Measurements from ENCODE around the gene ARHGAP40. TPM values are rescaled to one million over a fixed set of nuclear protein-coding genes. Genes with fewer than 3 reads are reported as not detected.

Gene ARHGAP40
- total and polyA plus RNA-seq, 2 of the 8 experiments (the other 6 are each of a cell fraction or from before 2014, with no cell fraction given): 0.74 to 1.4 TPM

- Histone ChIP-seq H3K9ac (replicated peaks in 1 of 4; ENCODE audit: extremely low read depth in 1 of 4, low read depth in 3 of 4, low read length in 3 of 4) (no peak overlapping the region), H4K91ac (replicated peaks; ENCODE audit: insufficient read length, low read length) (peak overlapping the region; percentile 40), H2BK15ac (ENCODE audit: low read length) (no peak overlapping the region), H4K20me1 (replicated peaks in 1 of 2; ENCODE audit: control insufficient read depth in 1 of 2, insufficient read depth in 2 of 2, low read length in 2 of 2) (no peaks in the 10 kb centered on the region), H2AK5ac (ENCODE audit: low read depth, low read length) (no peak overlapping the region), H2BK12ac (ENCODE audit: low read depth, low read length) (no peak overlapping the region), H2BK5ac (ENCODE audit: low read depth, low read length) (no peak overlapping the region; the same call in 1 of the 2 replicates), H3K14ac (ENCODE audit: insufficient read length) (no peak overlapping the region), H3K4me2 (ENCODE audit: insufficient read depth in 1 of 2, low read depth in 2 of 2, low read length in 2 of 2) (peak overlapping the region; percentile 64 to 76), H4K5ac (ENCODE audit: insufficient read length, low read depth, low read length) (no peak overlapping the region), H3K27ac (ENCODE audit: low read depth, low read length) (no peak overlapping the region), H2BK20ac (ENCODE audit: low read length) (no peak overlapping the region), H3K23me2 (ENCODE audit: low read depth, low read length) (peaks cover 8% of the 10 kb centered on the region; the same call in 1 of the 2 replicates), H3K27me3 (replicated peaks in 1 of 4; ENCODE audit: control insufficient read depth in 3 of 4, extremely low read depth in 1 of 4, insufficient read depth in 3 of 4, low read length in 3 of 4) (peaks cover 0 to 9% (median 4%) of the 10 kb centered on the region in 4 experiments; a peak in 4 of 7 replicates), H3K4me1 (replicated peaks in 1 of 4; ENCODE audit: control insufficient read depth in 3 of 4, insufficient read depth in 4 of 4, low read length in 3 of 4) (peaks cover 0 to 16% (median 12%) of the 10 kb centered on the region in 4 experiments; a peak in 6 of 7 replicates), H3K23ac (ENCODE audit: insufficient read length) (no peak overlapping the region), H3K36me3 (ENCODE audit: control insufficient read depth in 2 of 4, insufficient read depth in 4 of 4, low read length in 3 of 4) (no peaks in the 10 kb centered on the region), H3K79me2 (ENCODE audit: control insufficient read depth in 1 of 2, insufficient read depth in 2 of 2, low read length in 2 of 2) (no peaks in the 10 kb centered on the region), H4K8ac (ENCODE audit: extremely low read depth, insufficient read depth, low read length) (no peak overlapping the region), H3K4me3 (ENCODE audit: extremely low read depth in 1 of 4, insufficient read depth in 2 of 4, low read depth in 3 of 4, low read length in 4 of 4) (peak overlapping the region in 3 of 4 experiments; percentile 9 to 56 (median 36); a peak in 3 of 8 replicates), H3K4ac (replicated peaks; ENCODE audit: insufficient read length, low read depth, low read length) (no peak overlapping the region), H3K79me1 (ENCODE audit: low read depth, low read length) (no peaks in the 10 kb centered on the region), H3K9me3 (ENCODE audit: insufficient read depth in 2 of 2, low read depth in 1 of 2, low read length in 1 of 2) (no peaks in the 10 kb centered on the region), H2BK120ac (replicated peaks; ENCODE audit: low read depth, low read length) (no peak overlapping the region), H2AFZ (ENCODE audit: low read length) (peak overlapping the region; percentile 51; the same call in 1 of the 2 replicates), H3K56ac (replicated peaks; ENCODE audit: insufficient read length, low read depth, low read length) (no peak overlapping the region), H3K18ac (ENCODE audit: extremely low read depth, low read length) (no peak overlapping the region)
- DNase-seq (ENCODE audit: low read depth in 1 of 2, low spot score in 2 of 2) (no peak), FAIRE-seq (no peak)
- POLR2A ChIA-PET (ENCODE audit: partially characterized antibody): no interaction called here
- CTCF ChIA-PET (ENCODE audit: partially characterized antibody): interaction anchor here (1.4 kb wide), 1 partner anchor 41 kb away, joined by 3 read pairs; no protein-coding TSS in a partner anchor
- WGBS, 2 experiments (ENCODE audit: extremely low coverage in 1 of 2, insufficient coverage in 1 of 2, insufficient read length in 1 of 2, insufficient replicate concordance in 2 of 2, low coverage in 1 of 2, low lambda C conversion rate in 2 of 2, missing lambda C conversion rate in 1 of 2): 64% methylated on average over 5 of the region's 5 CpGs; no CpG with 5 or more reads in 1 of the 2 experiments
- TF ChIP-seq CTCF (IDR thresholded peaks at IDR 0.05; ENCODE audit: control extremely low read depth in 1 of 3, insufficient read depth in 1 of 3, low read depth in 1 of 3, low read length in 3 of 3): peak in 1 of 3 experiments; percentile 2; a peak in 1 of 4 replicates
- no peak for TF ChIP-seq BACH1 (IDR thresholded peaks at IDR 0.05; ENCODE audit: low read length)
- no peak for TF ChIP-seq TAF7 (optimal IDR thresholded peaks at IDR 0.05; ENCODE audit: borderline replicate concordance, low read depth, low read length)
Observed at GRCh38 chr20:38602185-38602581, 574 bp downstream of the ARHGAP40 start.

Data from H1 (cell line).